SH-SY5Y (cell line): ENCODE data around the gene PPA1.

Experiments
- GATA2 ChIP-seq: IDR thresholded peaks from 2 replicates; pipeline ENCODE4 v1.6.1; 2011; ENCODE audit warnings: mild to moderate bottlenecking, low read depth, low read length
- GATA3 ChIP-seq: IDR thresholded peaks from 2 replicates; pipeline ENCODE4 v1.6.1; 2011; ENCODE audit warnings: low read depth, mild to moderate bottlenecking, low read length, moderate library complexity

GRCh38 chr10:70162892-70163201 is 70.4 kb downstream of the PPA1 start:
- TF ChIP-seq GATA3 (no peak), GATA2 (no peak)
